A549 (cell line): ENCODE results near the gene BHLHE23. TPM values are rescaled to one million over a fixed set of nuclear protein-coding genes. Genes with fewer than 3 reads are reported as not detected.

Experiments
- ATAC-seq, 2 experiments: fragments of 200-7000 bp in 1 of 2; fragments of >200 bp in 1 of 2; cut with Nextera tagmentation in 1 of 2; cut with Tn5 transposase in 1 of 2; 3 replicates each; pipeline versions ENCODE4 v1.8.0 to v1.9.1; 2018 to 2020; ENCODE audit warnings: mild to moderate bottlenecking in 1 of 2, moderate library complexity in 1 of 2
- CTCF ChIA-PET: fragments of 300-600 bp; sonication (Branson Sonifier 250); formaldehyde crosslinking; extraction: SDS; loops from one replicate; lab custom pipeline; 2021; ENCODE audit warnings: antibody characterized with exemption, inconsistent platforms; lab: Yijun Ruan, JAX
- POLR2A ChIA-PET: fragments of 350-600 bp; formaldehyde crosslinking; extraction: SDS; loops from one replicate; lab custom pipeline; 2021; ENCODE audit warnings: antibody characterized with exemption, inconsistent platforms; lab: Yijun Ruan, JAX
- DNase-seq, 2 experiments: peaks; one replicate each; pipeline versions ENCODE4 v3.0.0 to v3.0.0-alpha.2; 2011 to 2016; ENCODE audit warnings: low read depth in 1 of 2, low spot score in 1 of 2
- FAIRE-seq: peaks from 2 replicates; lab custom pipeline; 2011; peaks lifted over from hg19 to GRCh38; lab: Jason Lieb, UNC
- H3K27ac ChIP-seq, 2 experiments: fragments of >200 bp; sonication (Bioruptor Twin); formaldehyde crosslinking; 3 replicates each; pipeline ENCODE4 v1.5.1; 2016 to 2017
- H3K4me1 ChIP-seq: fragments of >200 bp; sonication (Bioruptor Twin); formaldehyde crosslinking; 3 replicates; pipeline ENCODE4 v1.6.1; 2016
- H3K4me2 ChIP-seq: fragments of >200 bp; sonication (Bioruptor Twin); formaldehyde crosslinking; 3 replicates; pipeline ENCODE4 v1.6.1; 2016
- H3K4me3 ChIP-seq: fragments of >200 bp; sonication (Bioruptor Twin); formaldehyde crosslinking; 3 replicates; pipeline ENCODE4 v1.5.1; 2016
- H3K9me3 ChIP-seq: fragments of >200 bp; sonication (Bioruptor Twin); formaldehyde crosslinking; 3 replicates; pipeline ENCODE4 v1.6.1; 2016
- BHLHE40 ChIP-seq: IDR thresholded peaks from 2 replicates; pipeline ENCODE4 v1.6.1; 2012; ENCODE audit warnings: low read depth, low read length, inconsistent platforms
- CHD2 ChIP-seq: fragments of 150-350 bp; IDR thresholded peaks from 2 replicates; pipeline ENCODE4 v1.6.1; 2014; ENCODE audit warnings: low read length; ENCODE audit not compliant: partially characterized antibody
- EHF ChIP-seq: fragments of 250-450 bp; sonication (Bioruptor Pico); IDR thresholded peaks from 2 replicates; pipeline ENCODE4 v1.5.0; 2020; ENCODE audit warnings: mild to moderate bottlenecking
- EP300 ChIP-seq, 2 experiments: fragments of >200 bp; sonication (Bioruptor Twin); formaldehyde crosslinking; IDR thresholded peaks; 2 replicates in 1 of 2; 3 replicates in 1 of 2; pipeline ENCODE4 v1.6.1; 2016 to 2017
- ESRRA ChIP-seq: fragments of 150-350 bp; IDR thresholded peaks from 2 replicates; pipeline ENCODE4 v1.6.1; 2014; ENCODE audit warnings: mild to moderate bottlenecking, low read length, borderline replicate concordance
- FOXS1 ChIP-seq: fragments of 250-450 bp; sonication (Bioruptor Pico); IDR thresholded peaks from 2 replicates; pipeline ENCODE4 v1.5.0; 2020; ENCODE audit warnings: mild to moderate bottlenecking, moderate library complexity
- HOXB5 ChIP-seq: fragments of 250-450 bp; sonication (Bioruptor Pico); IDR thresholded peaks from 2 replicates; pipeline ENCODE4 v1.5.0; 2020; ENCODE audit warnings: mild to moderate bottlenecking, moderate library complexity
- JUN ChIP-seq, 2 experiments: fragments of >200 bp; sonication (Bioruptor Twin); formaldehyde crosslinking; IDR thresholded peaks; 2 replicates in 1 of 2; 3 replicates in 1 of 2; pipeline ENCODE4 v1.6.1; 2016 to 2017
- JUNB ChIP-seq: fragments of >200 bp; sonication (Bioruptor Twin); formaldehyde crosslinking; IDR thresholded peaks from 2 replicates; pipeline ENCODE4 v1.6.1; 2016
- MAFK ChIP-seq: fragments of 450-650 bp; IDR thresholded peaks from 2 replicates; pipeline ENCODE4 v1.6.1; 2014; ENCODE audit not compliant: partially characterized antibody
- MAZ ChIP-seq: fragments of 150-350 bp; IDR thresholded peaks from 2 replicates; pipeline ENCODE4 v1.6.1; 2014; ENCODE audit warnings: antibody characterized with exemption, low read depth, low read length, borderline replicate concordance
- MYC ChIP-seq: IDR thresholded peaks from 2 replicates; pipeline ENCODE4 v1.6.1; 2012; ENCODE audit warnings: mild to moderate bottlenecking, inconsistent platforms, low read length, improper control_type of control experiment, borderline replicate concordance
- RCOR1 ChIP-seq: fragments of 150-350 bp; IDR thresholded peaks from 2 replicates; pipeline ENCODE4 v1.6.1; 2014; ENCODE audit warnings: antibody characterized with exemption, low read length, low read depth
- RFX5 ChIP-seq: fragments of 450-650 bp; IDR thresholded peaks from 2 replicates; pipeline ENCODE4 v1.7.1; 2014; ENCODE audit warnings: antibody characterized with exemption, mild to moderate bottlenecking, moderate library complexity
- SMC3 ChIP-seq: fragments of >200 bp; sonication (Bioruptor Twin); formaldehyde crosslinking; IDR thresholded peaks from 3 replicates; pipeline ENCODE4 v1.6.1; 2018; ENCODE audit warnings: inconsistent platforms
- SREBF2 ChIP-seq: fragments of 450-650 bp; IDR thresholded peaks from 2 replicates; pipeline ENCODE4 v1.6.1; 2014; ENCODE audit warnings: mild to moderate bottlenecking, moderate library complexity
- TFCP2L1 ChIP-seq: fragments of 250-450 bp; sonication (Bioruptor Pico); IDR thresholded peaks from 2 replicates; pipeline ENCODE4 v1.5.0; 2021; ENCODE audit warnings: mild to moderate bottlenecking
- ZFP36 ChIP-seq: fragments of 450-650 bp; IDR thresholded peaks from 2 replicates; pipeline ENCODE4 v1.6.1; 2014; ENCODE audit warnings: borderline replicate concordance; ENCODE audit not compliant: partially characterized antibody
- whole genome bisulfite sequencing: methylation state at CpG from one replicate; pipeline ENCODE4 v1.1.6; 2017; ENCODE audit errors: missing lambda C conversion rate; 5-methylcytosine and 5-hydroxymethylcytosine counted together
- polyA plus RNA-seq, 4 experiments: library from polyadenylated mRNA; depleted of rRNA in 3 of 4; stranded (reverse); fragments of >200 nt; fragmentation: RNase III in 1 of 4; extraction: RNeasy Plus Mini Kit Qiagen cat#74134 plus additional on column Dnase treatment in 1 of 4; gene quantifications; 2 replicates in 3 of 4; 3 replicates in 1 of 4; pipeline ENCODE4 v1.2.3, GENCODE V29; 2011 to 2017
- TF ChIP-seq, protein P1 (sequence below): IDR thresholded peaks from 2 replicates; pipeline ENCODE4 v1.6.1; 2012
- TF ChIP-seq, protein P2 (sequence below): fragments of 450-650 bp; IDR thresholded peaks from 2 replicates; pipeline ENCODE4 v1.6.1; 2014; ENCODE audit warnings: antibody characterized with exemption
- TF ChIP-seq, protein P3 (sequence below): IDR thresholded peaks from 2 replicates; pipeline ENCODE4 v1.6.1; 2012

Gene BHLHE23
- polyA plus RNA-seq, 2 of the 4 experiments (the other 2 are of a cell fraction), result not detected

DNA sequence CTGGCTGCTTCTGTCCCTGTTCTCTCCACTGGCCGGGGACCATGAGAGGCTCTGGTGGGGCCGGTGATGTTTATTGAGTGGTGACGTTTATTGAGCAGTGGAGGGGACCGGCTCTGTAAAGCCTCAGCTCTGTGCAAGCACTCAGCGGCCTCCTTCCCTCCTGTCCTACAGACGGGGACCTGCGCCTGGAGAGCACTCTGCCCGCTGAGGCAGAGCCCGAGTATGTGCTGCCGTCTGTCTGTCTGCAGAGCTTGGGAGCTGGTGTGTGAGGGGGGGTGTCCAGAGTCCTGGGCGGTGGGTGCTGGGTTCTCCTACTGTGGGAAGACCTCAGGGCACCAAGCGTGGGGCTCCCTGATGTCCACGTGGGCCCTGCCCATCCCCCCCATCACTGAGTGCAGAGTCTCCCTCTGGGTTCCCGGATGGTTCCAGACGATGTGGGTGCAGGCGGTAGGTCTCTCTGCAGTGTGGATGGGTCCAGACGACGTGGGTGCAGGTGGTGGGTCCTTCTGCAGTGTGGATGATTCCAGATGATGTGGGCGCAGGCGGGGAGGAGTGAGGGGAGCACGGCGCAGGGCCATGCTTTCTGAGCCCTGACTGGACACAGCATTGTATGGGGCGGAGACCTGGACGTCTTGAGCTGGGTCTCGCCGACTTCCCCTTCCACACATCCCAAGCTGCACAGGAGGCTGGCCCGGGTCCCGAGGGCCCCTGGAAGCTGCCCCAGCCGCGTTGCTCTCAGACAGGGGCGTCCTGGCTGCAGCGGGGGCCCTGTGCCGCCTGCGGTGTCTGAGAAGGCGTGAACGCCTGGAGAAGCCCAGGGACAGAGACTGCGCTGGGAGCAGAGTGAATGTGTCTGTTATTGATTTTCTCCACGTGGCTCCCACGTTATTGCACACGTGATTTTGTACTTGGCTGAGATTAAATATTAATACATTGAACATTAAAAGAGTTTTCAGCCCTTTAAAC, 14.9 kb upstream of the BHLHE23 start (continued):
- no peak for TF ChIP-seq JUNB

DNA sequence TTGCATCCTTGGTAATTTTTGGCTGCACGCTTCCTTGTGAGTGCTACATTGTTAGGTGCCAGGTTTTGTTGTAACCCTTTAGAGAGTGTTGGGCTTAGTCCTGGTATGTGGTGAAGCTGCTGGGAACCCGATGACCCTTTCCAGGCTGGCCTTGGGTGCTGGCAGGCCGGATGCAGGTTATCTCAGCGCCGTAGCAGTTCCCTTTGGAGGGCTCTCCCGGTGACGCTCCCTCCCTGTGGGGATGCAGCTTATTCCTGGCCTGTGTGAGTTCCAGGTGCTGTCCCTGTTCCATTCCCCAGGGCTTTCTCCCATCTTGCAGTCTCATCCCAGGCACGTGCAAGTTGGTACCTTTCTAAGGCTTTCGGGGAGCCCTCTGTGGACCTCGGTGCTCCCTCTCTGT, 13.9 kb upstream of the BHLHE23 start:
- POLR2A ChIA-PET, result interaction anchor here (0.6 kb wide), 1 partner anchor 174 kb away, joined by 3 read pairs; no protein-coding TSS in a partner anchor
- CTCF ChIA-PET, result interaction anchor here (1.4 to 5.1 kb wide), 2 partner anchors 12 to 48 kb away, joined by 7 to 25 read pairs; no protein-coding TSS in a partner anchor
- ATAC-seq, result no peak
- H3K9me3 ChIP-seq, result peaks cover 12% of the 10 kb centered on the region; the same call in 2 of the 3 replicates
- H3K27ac ChIP-seq, result no peak overlapping the region
- no peak for TF ChIP-seq MAFK
- no peak for TF ChIP-seq EP300 (IDR thresholded peaks at IDR 0.05)
- no peak for TF ChIP-seq HOXB5 (CRISPR knock-in tag)
- TF ChIP-seq MYC, result no peak
- no peak for TF ChIP-seq RFX5
- no peak for TF ChIP-seq FOXS1
- no peak for TF ChIP-seq SMC3
- TF ChIP-seq RCOR1, result no peak
- TF ChIP-seq ESRRA, result no peak
- TF ChIP-seq, protein P1, sequence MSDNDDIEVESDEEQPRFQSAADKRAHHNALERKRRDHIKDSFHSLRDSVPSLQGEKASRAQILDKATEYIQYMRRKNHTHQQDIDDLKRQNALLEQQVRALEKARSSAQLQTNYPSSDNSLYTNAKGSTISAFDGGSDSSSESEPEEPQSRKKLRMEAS, result no peak
- no peak for TF ChIP-seq ZFP36
- no peak for TF ChIP-seq EHF
- DNase-seq, result no peak
- no peak overlapping the region for H3K4me3 ChIP-seq
- FAIRE-seq, result no peak
- H3K4me1 ChIP-seq, result no peaks in the 10 kb centered on the region
- H3K4me2 ChIP-seq, result no peak overlapping the region
- WGBS, result 70% methylated on average over 10 of the region's 10 CpGs

DNA sequence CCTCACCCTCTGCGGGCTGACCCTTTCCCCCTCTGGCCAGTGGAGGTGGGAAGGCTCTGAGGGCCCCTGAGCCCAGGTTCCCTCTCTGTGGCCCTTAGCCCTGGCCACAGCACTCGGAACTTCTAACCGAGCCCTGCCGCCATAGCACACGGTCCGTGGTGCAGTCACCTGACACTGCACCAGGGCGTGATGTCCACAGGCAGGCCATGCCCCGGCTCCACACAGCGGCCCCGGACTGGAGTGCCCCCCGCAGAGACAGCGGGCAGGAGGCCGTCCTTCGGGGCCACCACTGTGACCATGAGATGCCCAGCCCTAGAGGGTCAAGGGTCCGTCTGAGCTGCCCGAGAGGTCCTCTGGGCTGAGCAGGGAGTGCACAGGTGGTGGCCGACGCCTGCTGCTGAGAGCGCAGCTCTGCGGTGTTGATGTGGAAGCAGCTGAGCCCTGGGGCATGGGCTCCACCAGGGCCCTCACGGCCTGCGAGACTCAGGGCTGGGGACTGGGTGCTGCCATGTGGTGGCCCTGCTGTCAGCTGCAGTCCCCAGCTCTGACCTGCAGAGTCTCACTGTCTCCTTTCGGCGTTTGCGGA, 11.2 kb upstream of the BHLHE23 start:
- TF ChIP-seq MAZ, result no peak
- TF ChIP-seq TFCP2L1 (CRISPR knock-in tag), result no peak
- no peak for TF ChIP-seq SREBF2
- no peak for TF ChIP-seq JUNB
- TF ChIP-seq BHLHE40, result no peak
- TF ChIP-seq EHF, result no peak
- TF ChIP-seq JUN (IDR thresholded peaks at IDR 0.05), result no peak
- TF ChIP-seq, protein P2, sequence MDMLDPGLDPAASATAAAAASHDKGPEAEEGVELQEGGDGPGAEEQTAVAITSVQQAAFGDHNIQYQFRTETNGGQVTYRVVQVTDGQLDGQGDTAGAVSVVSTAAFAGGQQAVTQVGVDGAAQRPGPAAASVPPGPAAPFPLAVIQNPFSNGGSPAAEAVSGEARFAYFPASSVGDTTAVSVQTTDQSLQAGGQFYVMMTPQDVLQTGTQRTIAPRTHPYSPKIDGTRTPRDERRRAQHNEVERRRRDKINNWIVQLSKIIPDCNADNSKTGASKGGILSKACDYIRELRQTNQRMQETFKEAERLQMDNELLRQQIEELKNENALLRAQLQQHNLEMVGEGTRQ, result no peak
- TF ChIP-seq, protein P3, sequence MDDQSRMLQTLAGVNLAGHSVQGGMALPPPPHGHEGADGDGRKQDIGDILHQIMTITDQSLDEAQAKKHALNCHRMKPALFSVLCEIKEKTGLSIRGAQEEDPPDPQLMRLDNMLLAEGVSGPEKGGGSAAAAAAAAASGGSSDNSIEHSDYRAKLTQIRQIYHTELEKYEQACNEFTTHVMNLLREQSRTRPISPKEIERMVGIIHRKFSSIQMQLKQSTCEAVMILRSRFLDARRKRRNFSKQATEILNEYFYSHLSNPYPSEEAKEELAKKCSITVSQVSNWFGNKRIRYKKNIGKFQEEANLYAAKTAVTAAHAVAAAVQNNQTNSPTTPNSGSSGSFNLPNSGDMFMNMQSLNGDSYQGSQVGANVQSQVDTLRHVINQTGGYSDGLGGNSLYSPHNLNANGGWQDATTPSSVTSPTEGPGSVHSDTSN, result no peak
- TF ChIP-seq CHD2, result no peak
- FAIRE-seq, result no peak
- POLR2A ChIA-PET, result no interaction called here

More for the DNA sequence above, 11.2 kb upstream of the BHLHE23 start:
- Histone ChIP-seq H3K27ac (no peak overlapping the region), H3K9me3 (peaks cover 27% of the 10 kb centered on the region), H3K4me2 (no peak overlapping the region), H3K4me1 (no peaks in the 10 kb centered on the region), H3K4me3 (no peak overlapping the region)
- DNase-seq (no peak), ATAC-seq (peak; percentile 30 to 36; a peak in 4 of 6 replicates)
- 52% methylated on average over 10 of the region's 25 CpGs for WGBS
- CTCF ChIA-PET, result interaction anchor here (5.1 kb wide), 1 partner anchor 9 kb away, joined by 25 read pairs; no protein-coding TSS in a partner anchor
